BLaER1 (cell line): ENCODE data around the gene BTBD9.
"Not testable (repeated sequence)": the region's sequence is repeated elsewhere in the genome, so short reads cannot be mapped to it uniquely, and the experiment has no call there.

Experiments
- H3K27ac ChIP-seq: shearing (Covaris generic); formaldehyde crosslinking; 2 replicates; pipeline ENCODE4 v1.8.1; 2022
- H3K27me3 ChIP-seq: shearing (Covaris generic); formaldehyde crosslinking; 2 replicates; pipeline ENCODE4 v1.8.1; 2022
- H3K36me3 ChIP-seq: shearing (Covaris generic); formaldehyde crosslinking; 2 replicates; pipeline ENCODE4 v1.8.1; 2022
- H3K4me1 ChIP-seq: shearing (Covaris generic); formaldehyde crosslinking; 2 replicates; pipeline ENCODE4 v1.8.1; 2022
- H3K4me2 ChIP-seq: shearing (Covaris generic); formaldehyde crosslinking; 2 replicates; pipeline ENCODE4 v1.8.1; 2022
- H3K4me3 ChIP-seq: shearing (Covaris generic); formaldehyde crosslinking; 2 replicates; pipeline ENCODE4 v1.8.1; 2022
- H3K9ac ChIP-seq: shearing (Covaris generic); formaldehyde crosslinking; 2 replicates; pipeline ENCODE4 v1.8.1; 2022
- H3K9me3 ChIP-seq: shearing (Covaris generic); formaldehyde crosslinking; 2 replicates; pipeline ENCODE4 v1.8.1; 2022
- H4K20me1 ChIP-seq: shearing (Covaris generic); formaldehyde crosslinking; 2 replicates; pipeline ENCODE4 v1.8.1; 2022
- Cebpa-rat ChIP-seq: shearing (Covaris generic); IDR thresholded peaks from 2 replicates; pipeline ENCODE4 v1.8.1; 2022

The BTBD9 gene

GRCh38 chr6:38142178-38142902 lies 497.4 kb downstream of the BTBD9 start:
- peaks cover 13% of the 10 kb centered on the region for H3K4me1 ChIP-seq
- no peak overlapping the region for H3K9ac ChIP-seq
- no peak for TF ChIP-seq Cebpa-rat
- H3K27me3 ChIP-seq = no peaks in the 10 kb centered on the region
- peaks cover 97% of the 10 kb centered on the region for H4K20me1 ChIP-seq
- H3K4me2 ChIP-seq = no peak overlapping the region
- no peak overlapping the region for H3K27ac ChIP-seq
- H3K36me3 ChIP-seq = peaks cover 69% of the 10 kb centered on the region
- H3K4me3 ChIP-seq = no peak overlapping the region
- no peaks in the 10 kb centered on the region for H3K9me3 ChIP-seq

GRCh38 chr6:38141716-38142115 lies 498.0 kb downstream of the BTBD9 start:
- Histone ChIP-seq H3K27ac (no peak overlapping the region), H3K4me2 (no peak overlapping the region), H3K4me3 (no peak overlapping the region), H3K9me3 (no peaks in the 10 kb centered on the region), H3K9ac (no peak overlapping the region), H3K36me3 (peaks cover 69% of the 10 kb centered on the region), H3K27me3 (no peaks in the 10 kb centered on the region), H4K20me1 (peaks cover 97% of the 10 kb centered on the region), H3K4me1 (peaks cover 13% of the 10 kb centered on the region)
- TF ChIP-seq Cebpa-rat = no peak

- no peak overlapping the region for H3K4me2 ChIP-seq
- no peaks in the 10 kb centered on the region for H3K27me3 ChIP-seq
- H3K27ac ChIP-seq = no peak overlapping the region
- TF ChIP-seq Cebpa-rat = no peak
- H3K9me3 ChIP-seq = no peaks in the 10 kb centered on the region
- peaks cover 68% of the 10 kb centered on the region for H3K36me3 ChIP-seq
- peaks cover 13% of the 10 kb centered on the region for H3K4me1 ChIP-seq
- no peak overlapping the region for H3K4me3 ChIP-seq
- peaks cover 97% of the 10 kb centered on the region for H4K20me1 ChIP-seq
- no peak overlapping the region for H3K9ac ChIP-seq
Measured at GRCh38 chr6:38141085-38141484, 498.6 kb downstream of the BTBD9 start.

- H3K9me3 ChIP-seq = no peaks in the 10 kb centered on the region
- no peaks in the 10 kb centered on the region for H3K27me3 ChIP-seq
- no peak for TF ChIP-seq Cebpa-rat
- peaks cover 13% of the 10 kb centered on the region for H3K4me1 ChIP-seq
- peaks cover 75% of the 10 kb centered on the region for H3K36me3 ChIP-seq
- H3K4me2 ChIP-seq = no peak overlapping the region
- no peak overlapping the region for H3K4me3 ChIP-seq
- H4K20me1 ChIP-seq = peaks cover 94% of the 10 kb centered on the region
- H3K9ac ChIP-seq = no peak overlapping the region
- no peak overlapping the region for H3K27ac ChIP-seq
Measured at GRCh38 chr6:38138374-38138773, 501.4 kb downstream of the BTBD9 start.

- no peak overlapping the region for H3K9ac ChIP-seq
- no peak overlapping the region for H3K27ac ChIP-seq
Measured at GRCh38 chr6:38137608-38138265, 502.0 kb downstream of the BTBD9 start.

GRCh38 chr6:38136547-38136946 lies 503.2 kb downstream of the BTBD9 start:
- H3K36me3 ChIP-seq = peaks cover 81% of the 10 kb centered on the region
- H3K27me3 ChIP-seq = no peaks in the 10 kb centered on the region
- no peak overlapping the region for H3K4me2 ChIP-seq
- peaks cover 13% of the 10 kb centered on the region for H3K4me1 ChIP-seq
- TF ChIP-seq Cebpa-rat = no peak
- H3K4me3 ChIP-seq = no peak overlapping the region
- H3K9me3 ChIP-seq = no peaks in the 10 kb centered on the region
- H3K9ac ChIP-seq = no peak overlapping the region
- peaks cover 94% of the 10 kb centered on the region for H4K20me1 ChIP-seq
- H3K27ac ChIP-seq = no peak overlapping the region

More at GRCh38 chr6:38137608-38138265, 502.0 kb downstream of the BTBD9 start:
- H4K20me1 ChIP-seq = peaks cover 94% of the 10 kb centered on the region
- H3K4me2 ChIP-seq = no peak overlapping the region
- no peak for TF ChIP-seq Cebpa-rat
- peaks cover 80% of the 10 kb centered on the region for H3K36me3 ChIP-seq
- H3K9me3 ChIP-seq = no peaks in the 10 kb centered on the region
- peaks cover 13% of the 10 kb centered on the region for H3K4me1 ChIP-seq
- H3K27me3 ChIP-seq = no peaks in the 10 kb centered on the region
- H3K4me3 ChIP-seq = no peak overlapping the region

- Histone ChIP-seq H3K4me1 (peaks cover 13% of the 10 kb centered on the region), H3K9me3 (no peaks in the 10 kb centered on the region), H4K20me1 (peaks cover 96% of the 10 kb centered on the region), H3K27me3 (no peaks in the 10 kb centered on the region), H3K4me2 (no peak overlapping the region), H3K27ac (no peak overlapping the region), H3K4me3 (no peak overlapping the region), H3K36me3 (peaks cover 66% of the 10 kb centered on the region), H3K9ac (no peak overlapping the region)
- no peak for TF ChIP-seq Cebpa-rat
Measured at GRCh38 chr6:38134704-38135088, 505.0 kb downstream of the BTBD9 start.

GRCh38 chr6:38133932-38134703 lies 505.6 kb downstream of the BTBD9 start:
- Histone ChIP-seq H3K36me3 (peaks cover 61% of the 10 kb centered on the region), H3K4me2 (no peak overlapping the region), H4K20me1 (peaks cover 96% of the 10 kb centered on the region), H3K27ac (no peak overlapping the region), H3K9me3 (no peaks in the 10 kb centered on the region), H3K4me3 (no peak overlapping the region), H3K4me1 (peaks cover 7% of the 10 kb centered on the region), H3K9ac (no peak overlapping the region), H3K27me3 (no peaks in the 10 kb centered on the region)
- no peak for TF ChIP-seq Cebpa-rat

- no peak for TF ChIP-seq Cebpa-rat
- no peak overlapping the region for H3K9ac ChIP-seq
Measured at GRCh38 chr6:38131527-38131965, 508.2 kb downstream of the BTBD9 start.

GRCh38 chr6:38127284-38127683 lies 512.4 kb downstream of the BTBD9 start:
- H3K4me1 ChIP-seq = no peaks in the 10 kb centered on the region
- peaks cover 54% of the 10 kb centered on the region for H3K36me3 ChIP-seq
- H3K9me3 ChIP-seq = peaks cover 5% of the 10 kb centered on the region
- no peaks in the 10 kb centered on the region for H3K27me3 ChIP-seq
- no peak overlapping the region for H3K9ac ChIP-seq
- no peak for TF ChIP-seq Cebpa-rat
- H3K4me3 ChIP-seq = no peak overlapping the region
- H3K27ac ChIP-seq = no peak overlapping the region
- peaks cover 53% of the 10 kb centered on the region for H4K20me1 ChIP-seq
- no peak overlapping the region for H3K4me2 ChIP-seq

More at GRCh38 chr6:38131527-38131965, 508.2 kb downstream of the BTBD9 start:
- Histone ChIP-seq H3K4me3 (no peak overlapping the region), H4K20me1 (peaks cover 85% of the 10 kb centered on the region), H3K36me3 (peaks cover 55% of the 10 kb centered on the region), H3K27me3 (no peaks in the 10 kb centered on the region), H3K4me2 (no peak overlapping the region), H3K4me1 (no peaks in the 10 kb centered on the region), H3K9me3 (no peaks in the 10 kb centered on the region), H3K27ac (no peak overlapping the region)

GRCh38 chr6:38124224-38124926 lies 515.4 kb downstream of the BTBD9 start:
- H3K4me1 ChIP-seq, H3K9ac ChIP-seq, H3K27me3 ChIP-seq, H3K9me3 ChIP-seq, H3K4me2 ChIP-seq, H3K4me3 ChIP-seq, H3K27ac ChIP-seq: not testable (repeated sequence)
- Histone ChIP-seq H3K36me3 (peaks cover 74% of the 10 kb centered on the region), H4K20me1 (peaks cover 30% of the 10 kb centered on the region; the same call in 1 of the 2 replicates)
